PC-3 (cell line): ENCODE results near the gene TMEM141. TPM values are rescaled to one million over a fixed set of nuclear protein-coding genes. Genes with fewer than 3 reads are reported as not detected.

ENCODE experiments used
- ATAC-seq: fragments of 200-7000 bp; cut with Tn5 transposase; 2 replicates; pipeline ENCODE4 v1.9.1; 2020; ENCODE audit warnings: mild to moderate bottlenecking, moderate library complexity
- BruUV-seq: library from RNA; stranded (reverse); fragments of 400-500 nt; replicated peaks from 2 replicates; lab custom pipeline; 2021; lab: Mats Ljungman, UMichigan
- CTCF ChIA-PET: fragments of 300-600 bp; sonication (Branson Sonifier 250); formaldehyde crosslinking; loops from one replicate; lab custom pipeline; 2022; ENCODE audit warnings: antibody characterized with exemption; lab: Charles Lee
- POLR2A ChIA-PET: fragments of 300-600 bp; sonication (Branson Sonifier 250); formaldehyde crosslinking; loops from one replicate; lab custom pipeline; 2022; ENCODE audit warnings: antibody characterized with exemption; ENCODE audit not compliant: unreplicated experiment; lab: Charles Lee
- DNase-seq: peaks from one replicate; pipeline ENCODE4 v3.0.0-alpha.2; 2015
- H2AFZ ChIP-seq: fragments of 300-600 bp; sonication (generic); 2 replicates; pipeline ENCODE4 v1.6.0; 2016; ENCODE audit warnings: antibody characterized with exemption, low read length
- H3F3A ChIP-seq: fragments of 300-600 bp; sonication (generic); one replicate; pipeline ENCODE4 v1.6.0; 2017; ENCODE audit warnings: antibody characterized with exemption, low read length, control low read depth, mild to moderate bottlenecking; ENCODE audit not compliant: unreplicated experiment
- H3K27ac ChIP-seq: fragments of 300-600 bp; sonication (generic); 2 replicates; pipeline ENCODE4 v1.5.1; 2016; ENCODE audit warnings: mild to moderate bottlenecking, low read length
- H3K27me3 ChIP-seq: fragments of 300-600 bp; sonication (generic); 2 replicates; pipeline ENCODE4 v1.6.1; 2016; ENCODE audit warnings: low read length, mixed read lengths
- H3K36me3 ChIP-seq: fragments of 300-600 bp; sonication (generic); 2 replicates; pipeline ENCODE4 v1.6.1; 2016; ENCODE audit warnings: low read depth, mixed run types, low read length, mixed read lengths
- H3K4me1 ChIP-seq: fragments of 300-600 bp; sonication (generic); 2 replicates; pipeline ENCODE4 v1.5.1; 2016; ENCODE audit warnings: low read length; ENCODE audit not compliant: insufficient read depth
- H3K4me2 ChIP-seq: fragments of 300-600 bp; sonication (generic); 2 replicates; pipeline ENCODE4 v1.6.0; 2016; ENCODE audit warnings: low read length
- H3K4me3 ChIP-seq: fragments of 300-600 bp; sonication (generic); 2 replicates; pipeline ENCODE4 v1.5.1; 2016; ENCODE audit warnings: mild to moderate bottlenecking, low read length, mixed read lengths
- H3K79me2 ChIP-seq: fragments of 300-600 bp; sonication (generic); 2 replicates; pipeline ENCODE4 v1.6.1; 2017; ENCODE audit warnings: low read length, mixed read lengths
- H3K9ac ChIP-seq: fragments of 300-600 bp; sonication (generic); 2 replicates; pipeline ENCODE4 v1.6.0; 2016; ENCODE audit warnings: mild to moderate bottlenecking, low read length
- H3K9me2 ChIP-seq: fragments of 300-600 bp; sonication (generic); replicated peaks from 2 replicates; pipeline ENCODE4 v1.6.1; 2016; ENCODE audit warnings: mixed run types, low read length, mixed read lengths
- H3K9me3 ChIP-seq: fragments of 300-600 bp; sonication (generic); 2 replicates; pipeline ENCODE4 v1.6.1; 2016; ENCODE audit warnings: low read length, mixed read lengths
- H4K20me1 ChIP-seq: fragments of 300-600 bp; sonication (generic); 2 replicates; pipeline ENCODE4 v1.6.1; 2016; ENCODE audit warnings: low read length, mixed read lengths
- CTCF ChIP-seq: fragments of 300-600 bp; sonication (generic); conservative IDR thresholded peaks from 2 replicates; pipeline ENCODE4 v1.5.1; 2017; ENCODE audit warnings: antibody characterized with exemption, low read depth, mild to moderate bottlenecking, low read length
- EZH2phosphoT487 ChIP-seq: fragments of 300-600 bp; sonication (generic); IDR thresholded peaks from 2 replicates; pipeline ENCODE4 v1.6.1; 2018; ENCODE audit warnings: mild to moderate bottlenecking, antibody characterized with exemption, low read length, borderline replicate concordance
- intact Hi-C: fragments of 100-400 bp; cut with micrococcal nuclease; formaldehyde crosslinking; loops from 2 replicates; pipeline ENCODE4 v1.9.0; 2023
- total RNA-seq: library from RNA; depleted of rRNA; stranded (reverse); fragments of >200 nt; gene quantifications from 2 replicates; pipeline ENCODE4 v1.2.3, GENCODE V29; 2014

The TMEM141 gene
- total RNA-seq, 1 experiment from 2014 or later: 101 TPM

- Histone ChIP-seq H3K9me2 (no peaks in the 10 kb centered on the region), H2AFZ (peak overlapping the region; percentile 93; the same call in 1 of the 2 replicates), H3K9ac (no peak overlapping the region), H3F3A (no peaks in the 10 kb centered on the region), H3K27me3 (no peaks in the 10 kb centered on the region), H3K9me3 (no peaks in the 10 kb centered on the region), H4K20me1 (no peaks in the 10 kb centered on the region), H3K4me3 (no peak overlapping the region), H3K36me3 (peaks cover 2% of the 10 kb centered on the region; the same call in 1 of the 2 replicates), H3K79me2 (peaks cover 13% of the 10 kb centered on the region), H3K27ac (no peak overlapping the region), H3K4me2 (no peak overlapping the region), H3K4me1 (peaks cover 22% of the 10 kb centered on the region)
- no TSS peak for BruUV-seq
- ATAC-seq (no peak), DNase-seq (no peak)
- POLR2A ChIA-PET: interaction anchor here (0.6 kb wide), 1 partner anchor 60 kb away, joined by 5 read pairs; no protein-coding TSS in a partner anchor
- CTCF ChIA-PET: no interaction called here
- TF ChIP-seq EZH2phosphoT487 (no peak), CTCF (no peak)
- intact Hi-C loops: loop anchor here (5.0 kb wide), 1 partner anchor 248 kb away; no protein-coding TSS in a partner anchor
Measured at GRCh38 chr9:136789523-136789937, 1.6 kb upstream of the TMEM141 start.

- H3K4me2 ChIP-seq: peak overlapping the region; percentile 89
- no peaks in the 10 kb centered on the region for H3K9me3 ChIP-seq
- peak overlapping the region; percentile 54; the same call in 1 of the 2 replicates for H2AFZ ChIP-seq
- intact Hi-C loops: loop anchor here (1.0 kb wide), 1 partner anchor 9 kb away; no protein-coding TSS in a partner anchor
- ATAC-seq: peak; percentile 34
- CTCF ChIA-PET: no interaction called here
- H3K9me2 ChIP-seq: no peaks in the 10 kb centered on the region
- H3K4me3 ChIP-seq: peak overlapping the region; percentile 68
- H3K27ac ChIP-seq: peak overlapping the region; percentile 79
- BruUV-seq: TSS peak; percentile 54
- H4K20me1 ChIP-seq: no peaks in the 10 kb centered on the region
- peak; percentile 65 for DNase-seq
- H3K27me3 ChIP-seq: no peaks in the 10 kb centered on the region
- H3F3A ChIP-seq: no peaks in the 10 kb centered on the region
- peaks cover 2% of the 10 kb centered on the region; the same call in 1 of the 2 replicates for H3K36me3 ChIP-seq
- H3K4me1 ChIP-seq: peaks cover 22% of the 10 kb centered on the region
- TF ChIP-seq EZH2phosphoT487 (no peak), CTCF (peak; percentile 95)
- peak overlapping the region; percentile 92 for H3K9ac ChIP-seq
- peaks cover 13% of the 10 kb centered on the region for H3K79me2 ChIP-seq
- POLR2A ChIA-PET: no interaction called here
Measured at GRCh38 chr9:136791516-136792276, 552 bp downstream of the TMEM141 start.
